Colonic mucosa (tissue), 4 donors: Measurements from ENCODE around the gene LONP1. TPM values are rescaled to one million over a fixed set of nuclear protein-coding genes. Genes with fewer than 3 reads are reported as not detected.

Experiments used
- DNase-seq: peaks from one replicate; pipeline ENCODE4 v3.0.0-alpha.2; 2020
- H3K27ac ChIP-seq: fragments of 200-600 bp; one replicate; pipeline ENCODE4 v1.8.0; 2021
- H3K27me3 ChIP-seq: fragments of 200-600 bp; one replicate; pipeline ENCODE4 v1.8.0; 2021
- H3K36me3 ChIP-seq: fragments of 200-600 bp; one replicate; pipeline ENCODE4 v1.8.0; 2021
- H3K4me1 ChIP-seq: fragments of 200-600 bp; one replicate; pipeline ENCODE4 v1.8.0; 2021; ENCODE audit warnings: mild to moderate bottlenecking
- H3K4me3 ChIP-seq: fragments of 200-600 bp; one replicate; pipeline ENCODE4 v1.8.0; 2021
- H3K9ac ChIP-seq, 2 donors: one replicate each; pipeline ENCODE4 v1.7.0; 2013; ENCODE audit warnings: control low read depth in 2 of 2, low read depth in 2 of 2, low read length in 2 of 2
- H3K9me3 ChIP-seq: fragments of 200-600 bp; one replicate; pipeline ENCODE4 v1.8.0; 2021
- CTCF ChIP-seq: fragments of 200-600 bp; IDR thresholded peaks from one replicate; pipeline ENCODE4 v1.8.0; 2022; ENCODE audit warnings: antibody characterized with exemption, mild to moderate bottlenecking
- intact Hi-C: fragments of 100-400 bp; cut with DNase I; formaldehyde crosslinking; loops from one replicate; pipeline ENCODE4 v1.14.1; 2022
- total RNA-seq, 2 donors: library from RNA; stranded (reverse); fragmentation: NEBNext Ultra II Directional in 1 of 2; extraction: Animal tissue kit (Norgen Biotek cat#: 25700) in 1 of 2; gene quantifications; one replicate each; pipeline ENCODE4 v1.2.1, GENCODE V29; 2021
- donor health status: healthy.
- donor health status: DM: no; HTN: no; CAD: no.
- donor health status: DM: no; HTN: no; CAD: no.

The LONP1 gene
- total RNA-seq, 2 donors from 2014 or later = 64.3 to 133 TPM

- Histone ChIP-seq H3K9me3 (no peaks in the 10 kb centered on the region), H3K4me1 (no peaks in the 10 kb centered on the region), H3K36me3 (peaks cover 25% of the 10 kb centered on the region), H3K27me3 (no peaks in the 10 kb centered on the region), H3K4me3 (no peak overlapping the region), H3K27ac (no peak overlapping the region), H3K9ac (no peak overlapping the region)
- TF ChIP-seq CTCF = no peak
- no peak for DNase-seq
- intact Hi-C loops = no loop called here
Measured at GRCh38 chr19:5644037-5644436, 75.9 kb downstream of the LONP1 start.

GRCh38 chr19:5643060-5643459 lies 76.9 kb downstream of the LONP1 start:
- no peak overlapping the region for H3K9ac ChIP-seq
- H3K4me3 ChIP-seq = no peak overlapping the region
- no peaks in the 10 kb centered on the region for H3K27me3 ChIP-seq
- no peaks in the 10 kb centered on the region for H3K9me3 ChIP-seq
- TF ChIP-seq CTCF = no peak
- DNase-seq = no peak
- H3K4me1 ChIP-seq = no peaks in the 10 kb centered on the region
- intact Hi-C loops = no loop called here
- H3K36me3 ChIP-seq = peaks cover 25% of the 10 kb centered on the region
- no peak overlapping the region for H3K27ac ChIP-seq

- no peak for TF ChIP-seq CTCF
- Histone ChIP-seq H3K27ac (no peak overlapping the region), H3K4me1 (no peaks in the 10 kb centered on the region), H3K27me3 (no peaks in the 10 kb centered on the region), H3K36me3 (peaks cover 22% of the 10 kb centered on the region), H3K9ac (no peak overlapping the region), H3K9me3 (no peaks in the 10 kb centered on the region), H3K4me3 (no peak overlapping the region)
- no peak for DNase-seq
- intact Hi-C loops = no loop called here
Measured at GRCh38 chr19:5642204-5642603, 77.7 kb downstream of the LONP1 start.

Other genes starting within 250 kb of the LONP1 start
- 1 to 10 TPM; 2.2 to 4.4 TPM for gene TINCR, start 152.2 kb downstream of the LONP1 start, total RNA-seq
- gene SAFB2, start 97.4 kb downstream of the LONP1 start, total RNA-seq = 100 to 1,000 TPM in 1 of 2 donors, 10 to 100 TPM in 1; 46.1 to 108 TPM
- gene SAFB, start 97.1 kb downstream of the LONP1 start, total RNA-seq = 100 to 1,000 TPM in 1 of 2 donors, 10 to 100 TPM in 1; 56.1 to 120 TPM
- gene MICOS13, start 39.6 kb downstream of the LONP1 start, total RNA-seq = 10 to 100 TPM; 56.0 to 88.0 TPM
- gene HSD11B1L, start 39.1 kb downstream of the LONP1 start, total RNA-seq = 1 to 10 TPM; 3.2 to 3.4 TPM
- 100 to 1,000 TPM; 844 to 976 TPM for gene RPL36, start 29.9 kb downstream of the LONP1 start, total RNA-seq
- not detected for gene CATSPERD, start 491 bp upstream of the LONP1 start, total RNA-seq
- 1 to 10 TPM; 1.4 to 5.7 TPM for gene PRR22, start 64.6 kb upstream of the LONP1 start, total RNA-seq
- gene DUS3L, start 71.0 kb upstream of the LONP1 start, total RNA-seq = 10 to 100 TPM; 20.8 to 47.6 TPM
- 1 to 10 TPM; 1.8 to 2.9 TPM for gene NRTN, start 84.9 kb upstream of the LONP1 start, total RNA-seq
- gene FUT6, start 119.6 kb upstream of the LONP1 start, total RNA-seq = 10 to 100 TPM; 48.9 to 89.4 TPM
- gene FUT3, start 131.3 kb upstream of the LONP1 start, total RNA-seq = 100 to 1,000 TPM; 260 to 272 TPM
- under 1 TPM in 1 of 2 donors, not detected in 1; 0.24 TPM for gene FUT5, start 150.4 kb upstream of the LONP1 start, total RNA-seq
- 100 to 1,000 TPM; 188 to 228 TPM for gene NDUFA11, start 183.6 kb upstream of the LONP1 start, total RNA-seq
- 1 to 10 TPM; 4.0 to 4.7 TPM for gene VMAC, start 184.7 kb upstream of the LONP1 start, total RNA-seq
- 10 to 100 TPM in 1 of 2 donors, 1 to 10 TPM in 1; 9.3 to 15.0 TPM for gene CAPS, start 194.1 kb upstream of the LONP1 start, total RNA-seq